Ascending aorta (tissue), 2 donors: ENCODE results near the gene PDAP1. TPM values are rescaled to one million over a fixed set of nuclear protein-coding genes. Genes with fewer than 3 reads are reported as not detected.

Source experiments
- DNase-seq, 2 donors: peaks; one replicate each; pipeline ENCODE4 v3.0.0-alpha.2; 2019; ENCODE audit warnings: low spot score in 2 of 2
- H3K27ac ChIP-seq, 2 donors: fragments of 200-600 bp; sonication (generic); one replicate each; pipeline ENCODE4 v1.5.1; 2016 to 2017; ENCODE audit warnings: mild to moderate bottlenecking in 1 of 2
- H3K27me3 ChIP-seq: fragments of 200-600 bp; sonication (generic); one replicate; pipeline ENCODE4 v1.5.1; 2017
- H3K36me3 ChIP-seq, 2 donors: fragments of 200-600 bp; sonication (generic); one replicate each; pipeline ENCODE4 v1.5.1; 2016
- H3K4me1 ChIP-seq, 2 donors: fragments of 200-600 bp; sonication (generic); one replicate each; pipeline ENCODE4 v1.5.1; 2016 to 2017; ENCODE audit warnings: mild to moderate bottlenecking in 1 of 2
- H3K4me3 ChIP-seq, 2 donors: fragments of 200-600 bp; sonication (generic); one replicate each; pipeline ENCODE4 v1.5.1; 2016 to 2017; ENCODE audit warnings: mild to moderate bottlenecking in 1 of 2
- H3K9me3 ChIP-seq, 2 donors: fragments of 200-600 bp; sonication (generic); one replicate each; pipeline ENCODE4 v1.5.1; 2016
- CTCF ChIP-seq, 3 experiments: fragments of 200-600 bp in 2 of 3; fragments of 450-650 bp in 1 of 3; sonication (generic) in 2 of 3; IDR thresholded peaks; one replicate each; pipeline ENCODE4 v1.5.1; 2016 to 2019; ENCODE audit warnings: antibody characterized with exemption in 3 of 3, mild to moderate bottlenecking in 1 of 3, moderate library complexity in 1 of 3
- intact Hi-C: fragments of 100-400 bp; cut with DNase I; formaldehyde crosslinking; loops from one replicate; pipeline ENCODE4 v1.15.1; 2023
- total RNA-seq: library from RNA; depleted of rRNA; stranded (reverse); fragments of >200 nt; gene quantifications from one replicate; pipeline ENCODE4 v1.1.0, GENCODE V29; 2016

Gene PDAP1
- total RNA-seq, 1 donor from 2014 or later: 104 TPM

- Histone ChIP-seq H3K4me1 (no peaks in the 10 kb centered on the region), H3K27me3 (no peaks in the 10 kb centered on the region), H3K9me3 (no peaks in the 10 kb centered on the region), H3K4me3 (no peak overlapping the region), H3K27ac (no peak overlapping the region), H3K36me3 (peaks cover 63 to 100% of the 10 kb centered on the region in 2 donors)
- TF ChIP-seq CTCF (IDR thresholded peaks at IDR 0.05): no peak
- no peak for DNase-seq
- intact Hi-C loops: no loop called here
These were observed 9.4 kb downstream of the PDAP1 start for GRCh38 chr7:99398891-99399445.

- no peaks in the 10 kb centered on the region for H3K9me3 ChIP-seq
- DNase-seq: no peak
- intact Hi-C loops: no loop called here
- TF ChIP-seq CTCF (IDR thresholded peaks at IDR 0.05): no peak
- H3K27me3 ChIP-seq: no peaks in the 10 kb centered on the region
- no peak overlapping the region for H3K4me3 ChIP-seq
- no peak overlapping the region for H3K27ac ChIP-seq
- peaks cover 49 to 85% of the 10 kb centered on the region in 2 donors for H3K36me3 ChIP-seq
- peaks cover 6 to 9% of the 10 kb centered on the region in 2 donors for H3K4me1 ChIP-seq
These were observed 11.0 kb downstream of the PDAP1 start for GRCh38 chr7:99397297-99397983.

- Histone ChIP-seq H3K36me3 (peaks cover 44 to 77% of the 10 kb centered on the region in 2 donors), H3K4me3 (no peak overlapping the region), H3K27me3 (no peaks in the 10 kb centered on the region), H3K4me1 (peaks cover 8 to 11% of the 10 kb centered on the region in 2 donors), H3K9me3 (no peaks in the 10 kb centered on the region), H3K27ac (no peak overlapping the region)
- DNase-seq: no peak
- intact Hi-C loops: no loop called here
- no peak for TF ChIP-seq CTCF (IDR thresholded peaks at IDR 0.05)
These were observed 11.7 kb downstream of the PDAP1 start for GRCh38 chr7:99396418-99397296.

- Histone ChIP-seq H3K27me3 (no peaks in the 10 kb centered on the region), H3K4me3 (no peak overlapping the region), H3K27ac (peak overlapping the region in 1 of 2 donors; percentile 20), H3K9me3 (no peaks in the 10 kb centered on the region), H3K36me3 (peaks cover 42 to 76% of the 10 kb centered on the region in 2 donors), H3K4me1 (peaks cover 8 to 11% of the 10 kb centered on the region in 2 donors)
- peak in 1 of 3 experiments; percentile 7 for TF ChIP-seq CTCF (IDR thresholded peaks at IDR 0.05)
- DNase-seq: no peak
- intact Hi-C loops: no loop called here
These were observed 12.6 kb downstream of the PDAP1 start for GRCh38 chr7:99395616-99396327.

GRCh38 chr7:99394188-99394502 lies 14.3 kb downstream of the PDAP1 start:
- no peaks in the 10 kb centered on the region for H3K27me3 ChIP-seq
- intact Hi-C loops: no loop called here
- no peak for TF ChIP-seq CTCF (IDR thresholded peaks at IDR 0.05)
- H3K27ac ChIP-seq: no peak overlapping the region
- no peak for DNase-seq
- peaks cover 8 to 11% of the 10 kb centered on the region in 2 donors for H3K4me1 ChIP-seq
- peaks cover 42 to 76% of the 10 kb centered on the region in 2 donors for H3K36me3 ChIP-seq
- H3K4me3 ChIP-seq: peak overlapping the region in 1 of 2 donors; percentile 80
- H3K9me3 ChIP-seq: no peaks in the 10 kb centered on the region
